PFSK-1 (cell line): ENCODE data around the gene NOX5.

Experiments
- FOXP2 ChIP-seq: optimal IDR thresholded peaks from 2 replicates; pipeline ENCODE3; 2011; ENCODE audit warnings: borderline replicate concordance, control low read depth, inconsistent platforms; ENCODE audit not compliant: insufficient read depth; ENCODE audit errors: extremely low read length, extremely low read depth
- POLR2AphosphoS5 ChIP-seq: IDR thresholded peaks from 2 replicates; pipeline ENCODE4 v1.6.1; 2012; ENCODE audit warnings: low read depth, mild to moderate bottlenecking, control low read depth, low read length, moderate library complexity
- SIN3A ChIP-seq: IDR thresholded peaks from 2 replicates; pipeline ENCODE4 v1.6.1; 2012; ENCODE audit warnings: mild to moderate bottlenecking, low read length, moderate library complexity, borderline replicate concordance; ENCODE audit not compliant: insufficient read depth
- TAF1 ChIP-seq: IDR thresholded peaks from 2 replicates; pipeline ENCODE4 v1.6.1; 2012; ENCODE audit warnings: low read length, control low read depth, borderline replicate concordance; ENCODE audit not compliant: insufficient read depth
- TF ChIP-seq, protein P1 (sequence below), 2 experiments: IDR thresholded peaks; 2 replicates each; pipeline versions ENCODE4 v1.6.1 to v1.8.0; 2011 to 2012; ENCODE audit warnings: low read depth in 2 of 2, low read length in 2 of 2, control low read depth in 1 of 2, inconsistent platforms in 1 of 2, mild to moderate bottlenecking in 1 of 2, moderate library complexity in 1 of 2; ENCODE audit not compliant: insufficient read depth in 1 of 2

DNA sequence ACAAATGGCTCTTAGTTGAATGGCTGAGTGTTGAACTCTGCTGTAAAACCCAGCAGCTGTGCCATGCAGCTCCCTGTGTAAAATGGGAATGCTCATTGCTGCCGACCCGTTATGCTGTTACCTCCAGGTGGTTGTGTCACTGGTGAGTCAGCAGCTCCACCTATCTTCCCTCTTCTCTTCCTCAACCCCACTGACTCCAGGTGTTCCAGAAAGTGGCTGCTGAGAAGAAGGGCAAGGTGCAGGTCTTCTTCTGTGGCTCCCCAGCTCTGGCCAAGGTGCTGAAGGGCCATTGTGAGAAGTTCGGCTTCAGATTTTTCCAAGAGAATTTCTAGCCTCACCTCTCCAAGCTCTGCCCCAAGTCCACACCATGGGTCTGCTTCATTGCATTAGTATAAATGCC, 41.9 kb downstream of the NOX5 start:
- TF ChIP-seq, protein P1, sequence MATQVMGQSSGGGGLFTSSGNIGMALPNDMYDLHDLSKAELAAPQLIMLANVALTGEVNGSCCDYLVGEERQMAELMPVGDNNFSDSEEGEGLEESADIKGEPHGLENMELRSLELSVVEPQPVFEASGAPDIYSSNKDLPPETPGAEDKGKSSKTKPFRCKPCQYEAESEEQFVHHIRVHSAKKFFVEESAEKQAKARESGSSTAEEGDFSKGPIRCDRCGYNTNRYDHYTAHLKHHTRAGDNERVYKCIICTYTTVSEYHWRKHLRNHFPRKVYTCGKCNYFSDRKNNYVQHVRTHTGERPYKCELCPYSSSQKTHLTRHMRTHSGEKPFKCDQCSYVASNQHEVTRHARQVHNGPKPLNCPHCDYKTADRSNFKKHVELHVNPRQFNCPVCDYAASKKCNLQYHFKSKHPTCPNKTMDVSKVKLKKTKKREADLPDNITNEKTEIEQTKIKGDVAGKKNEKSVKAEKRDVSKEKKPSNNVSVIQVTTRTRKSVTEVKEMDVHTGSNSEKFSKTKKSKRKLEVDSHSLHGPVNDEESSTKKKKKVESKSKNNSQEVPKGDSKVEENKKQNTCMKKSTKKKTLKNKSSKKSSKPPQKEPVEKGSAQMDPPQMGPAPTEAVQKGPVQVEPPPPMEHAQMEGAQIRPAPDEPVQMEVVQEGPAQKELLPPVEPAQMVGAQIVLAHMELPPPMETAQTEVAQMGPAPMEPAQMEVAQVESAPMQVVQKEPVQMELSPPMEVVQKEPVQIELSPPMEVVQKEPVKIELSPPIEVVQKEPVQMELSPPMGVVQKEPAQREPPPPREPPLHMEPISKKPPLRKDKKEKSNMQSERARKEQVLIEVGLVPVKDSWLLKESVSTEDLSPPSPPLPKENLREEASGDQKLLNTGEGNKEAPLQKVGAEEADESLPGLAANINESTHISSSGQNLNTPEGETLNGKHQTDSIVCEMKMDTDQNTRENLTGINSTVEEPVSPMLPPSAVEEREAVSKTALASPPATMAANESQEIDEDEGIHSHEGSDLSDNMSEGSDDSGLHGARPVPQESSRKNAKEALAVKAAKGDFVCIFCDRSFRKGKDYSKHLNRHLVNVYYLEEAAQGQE (IDR thresholded peaks at IDR 0.05; ENCODE audit: insufficient read depth in 1 of 2, low read depth in 2 of 2, low read length in 2 of 2), result peak; percentile 78 to 90
- TF ChIP-seq POLR2AphosphoS5 (no peak), TAF1 (no peak), FOXP2 (no peak), SIN3A (no peak)
